Neural progenitor cell (in vitro differentiated cells): Measurements from ENCODE around the gene PRMT7.

Experiments
- EZH2 ChIP-seq: fragments of 200-600 bp; sonication (generic); IDR thresholded peaks from 2 replicates; pipeline ENCODE4 v1.6.1; 2017; ENCODE audit warnings: antibody characterized with exemption, mild to moderate bottlenecking, moderate library complexity
- EZH2phosphoT487 ChIP-seq: fragments of 200-600 bp; sonication (generic); IDR thresholded peaks from 2 replicates; pipeline ENCODE4 v1.6.1; 2017; ENCODE audit warnings: antibody characterized with exemption
- TF ChIP-seq, protein P1 (sequence below): fragments of 200-600 bp; sonication (generic); IDR thresholded peaks from 2 replicates; pipeline ENCODE4 v1.5.1; 2017; ENCODE audit warnings: antibody characterized with exemption, mild to moderate bottlenecking

DNA sequence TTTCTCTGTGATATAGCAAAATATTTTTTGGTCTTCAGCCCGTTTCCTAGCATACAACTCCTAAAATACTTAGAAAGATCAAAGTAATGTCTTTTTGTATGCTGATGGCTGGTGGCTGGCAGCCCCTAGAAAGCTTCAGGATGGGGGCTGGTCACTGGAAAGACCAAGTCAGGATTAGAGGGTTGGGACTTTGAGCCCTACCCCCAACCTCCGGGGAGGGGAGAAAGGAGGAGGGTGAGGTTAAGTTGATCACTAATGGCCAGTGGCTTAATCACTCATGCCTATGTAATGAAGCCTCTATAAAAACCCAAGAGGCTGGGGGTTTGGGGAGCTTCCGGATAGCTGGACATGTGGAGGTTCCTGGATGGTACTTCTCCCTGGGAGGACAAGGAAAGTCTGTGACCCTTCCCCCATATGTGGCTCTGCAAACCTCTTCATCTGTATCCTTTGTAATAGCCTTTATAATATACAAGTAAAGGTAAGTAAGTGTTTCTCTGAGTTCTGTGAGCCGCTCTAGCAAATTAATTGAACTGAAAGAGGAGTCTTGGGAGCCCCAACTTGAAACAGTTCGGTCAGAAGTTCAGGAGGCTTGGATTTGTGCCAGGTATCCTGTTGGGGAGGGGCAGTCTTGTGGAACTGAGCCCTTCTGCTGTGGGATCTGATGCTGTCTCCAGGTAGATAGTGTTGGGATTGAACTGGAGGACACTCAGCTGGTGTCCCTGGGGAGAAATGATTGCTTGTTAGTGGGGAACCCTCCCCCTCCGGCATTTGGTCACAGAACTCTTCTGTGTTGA is 43.0 kb upstream of the PRMT7 start:
- TF ChIP-seq, protein P1, sequence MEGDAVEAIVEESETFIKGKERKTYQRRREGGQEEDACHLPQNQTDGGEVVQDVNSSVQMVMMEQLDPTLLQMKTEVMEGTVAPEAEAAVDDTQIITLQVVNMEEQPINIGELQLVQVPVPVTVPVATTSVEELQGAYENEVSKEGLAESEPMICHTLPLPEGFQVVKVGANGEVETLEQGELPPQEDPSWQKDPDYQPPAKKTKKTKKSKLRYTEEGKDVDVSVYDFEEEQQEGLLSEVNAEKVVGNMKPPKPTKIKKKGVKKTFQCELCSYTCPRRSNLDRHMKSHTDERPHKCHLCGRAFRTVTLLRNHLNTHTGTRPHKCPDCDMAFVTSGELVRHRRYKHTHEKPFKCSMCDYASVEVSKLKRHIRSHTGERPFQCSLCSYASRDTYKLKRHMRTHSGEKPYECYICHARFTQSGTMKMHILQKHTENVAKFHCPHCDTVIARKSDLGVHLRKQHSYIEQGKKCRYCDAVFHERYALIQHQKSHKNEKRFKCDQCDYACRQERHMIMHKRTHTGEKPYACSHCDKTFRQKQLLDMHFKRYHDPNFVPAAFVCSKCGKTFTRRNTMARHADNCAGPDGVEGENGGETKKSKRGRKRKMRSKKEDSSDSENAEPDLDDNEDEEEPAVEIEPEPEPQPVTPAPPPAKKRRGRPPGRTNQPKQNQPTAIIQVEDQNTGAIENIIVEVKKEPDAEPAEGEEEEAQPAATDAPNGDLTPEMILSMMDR: no peak
- TF ChIP-seq EZH2: no peak
- no peak for TF ChIP-seq EZH2phosphoT487
